HG03575 (cell line): ENCODE measurements around the gene MED23.

Source experiments
- ATAC-seq: cut with Tn5 transposase; IDR thresholded peaks from one replicate; pipeline ENCODE4 v1.9.1; 2021; ENCODE audit not compliant: unreplicated experiment, insufficient number of reproducible peaks, low FRiP score; ENCODE audit errors: extremely low read depth

Gene MED23, protein sequence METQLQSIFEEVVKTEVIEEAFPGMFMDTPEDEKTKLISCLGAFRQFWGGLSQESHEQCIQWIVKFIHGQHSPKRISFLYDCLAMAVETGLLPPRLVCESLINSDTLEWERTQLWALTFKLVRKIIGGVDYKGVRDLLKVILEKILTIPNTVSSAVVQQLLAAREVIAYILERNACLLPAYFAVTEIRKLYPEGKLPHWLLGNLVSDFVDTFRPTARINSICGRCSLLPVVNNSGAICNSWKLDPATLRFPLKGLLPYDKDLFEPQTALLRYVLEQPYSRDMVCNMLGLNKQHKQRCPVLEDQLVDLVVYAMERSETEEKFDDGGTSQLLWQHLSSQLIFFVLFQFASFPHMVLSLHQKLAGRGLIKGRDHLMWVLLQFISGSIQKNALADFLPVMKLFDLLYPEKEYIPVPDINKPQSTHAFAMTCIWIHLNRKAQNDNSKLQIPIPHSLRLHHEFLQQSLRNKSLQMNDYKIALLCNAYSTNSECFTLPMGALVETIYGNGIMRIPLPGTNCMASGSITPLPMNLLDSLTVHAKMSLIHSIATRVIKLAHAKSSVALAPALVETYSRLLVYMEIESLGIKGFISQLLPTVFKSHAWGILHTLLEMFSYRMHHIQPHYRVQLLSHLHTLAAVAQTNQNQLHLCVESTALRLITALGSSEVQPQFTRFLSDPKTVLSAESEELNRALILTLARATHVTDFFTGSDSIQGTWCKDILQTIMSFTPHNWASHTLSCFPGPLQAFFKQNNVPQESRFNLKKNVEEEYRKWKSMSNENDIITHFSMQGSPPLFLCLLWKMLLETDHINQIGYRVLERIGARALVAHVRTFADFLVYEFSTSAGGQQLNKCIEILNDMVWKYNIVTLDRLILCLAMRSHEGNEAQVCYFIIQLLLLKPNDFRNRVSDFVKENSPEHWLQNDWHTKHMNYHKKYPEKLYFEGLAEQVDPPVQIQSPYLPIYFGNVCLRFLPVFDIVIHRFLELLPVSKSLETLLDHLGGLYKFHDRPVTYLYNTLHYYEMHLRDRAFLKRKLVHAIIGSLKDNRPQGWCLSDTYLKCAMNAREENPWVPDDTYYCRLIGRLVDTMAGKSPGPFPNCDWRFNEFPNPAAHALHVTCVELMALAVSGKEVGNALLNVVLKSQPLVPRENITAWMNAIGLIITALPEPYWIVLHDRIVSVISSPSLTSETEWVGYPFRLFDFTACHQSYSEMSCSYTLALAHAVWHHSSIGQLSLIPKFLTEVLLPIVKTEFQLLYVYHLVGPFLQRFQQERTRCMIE (N-terminal part only)

DNA sequence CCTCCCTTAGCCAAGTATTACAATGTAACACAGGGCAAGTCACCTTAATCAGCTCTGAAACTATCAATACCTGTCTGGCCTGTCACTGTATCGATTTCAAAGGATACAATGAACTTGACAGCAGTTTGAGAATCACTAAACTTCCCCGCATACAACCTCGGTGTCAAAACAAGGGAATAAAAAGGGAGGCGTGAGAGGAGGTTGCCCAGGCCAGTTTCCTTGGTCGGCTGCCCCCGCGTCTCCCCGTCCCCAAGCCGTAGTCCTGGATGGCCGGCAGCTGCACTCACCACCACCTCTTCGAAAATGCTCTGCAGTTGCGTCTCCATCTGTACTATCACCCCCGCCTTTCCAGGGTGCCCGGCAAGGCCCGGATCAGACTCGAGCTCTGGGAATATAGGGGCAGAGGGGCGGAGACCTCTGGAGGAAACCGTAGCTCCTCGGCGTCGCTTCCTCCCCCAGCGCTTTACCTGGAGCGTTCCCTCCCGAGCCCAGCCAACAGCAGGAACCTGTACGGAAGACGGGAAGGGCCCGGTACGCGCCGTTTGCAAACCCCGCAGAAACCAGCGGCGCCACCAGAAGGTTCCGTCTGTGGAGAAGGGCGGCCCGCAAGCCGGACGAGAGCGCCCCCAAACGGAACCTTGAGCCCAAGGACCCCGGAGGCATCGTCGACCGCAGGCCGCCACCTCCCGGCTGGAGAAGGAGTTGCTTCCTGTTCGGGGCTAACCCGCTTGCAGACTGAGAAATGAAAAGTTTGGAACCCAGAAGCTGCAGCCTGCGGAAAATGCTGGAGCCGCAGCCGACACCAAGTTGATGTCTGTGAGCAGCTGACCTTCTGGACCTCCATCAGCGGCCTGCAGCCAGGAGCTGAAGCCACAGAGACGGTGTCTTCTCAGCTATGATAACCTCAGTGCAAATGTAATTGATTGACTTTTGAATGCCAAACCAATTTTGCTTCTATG is at the start of gene MED23:
Gene MED23, minus strand, starts transcription at position 519 of the 959 bp plus-strand sequence. Its CDS starts 193 bp downstream, at position 326.
- ATAC-seq: peak; percentile 87

DNA sequence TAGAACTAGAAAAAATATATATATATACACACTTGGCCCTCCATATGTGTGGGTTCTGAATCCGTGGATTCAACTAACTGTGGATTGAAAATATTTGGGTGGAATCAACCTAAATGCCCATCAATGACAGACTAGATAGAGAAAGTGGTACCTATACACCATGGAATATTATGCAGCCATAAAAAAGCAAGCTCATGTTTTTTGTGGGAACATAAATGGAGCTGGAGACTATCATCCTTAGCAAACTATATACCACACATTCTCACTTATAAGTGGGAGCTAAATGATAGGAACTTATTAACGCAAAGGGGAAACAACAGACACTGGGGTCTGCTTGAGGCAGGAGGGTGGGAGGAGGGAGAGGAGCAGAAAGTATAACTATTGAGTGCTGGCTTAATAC is 45.1 kb upstream of the MED23 start:
- ATAC-seq: no peak

DNA sequence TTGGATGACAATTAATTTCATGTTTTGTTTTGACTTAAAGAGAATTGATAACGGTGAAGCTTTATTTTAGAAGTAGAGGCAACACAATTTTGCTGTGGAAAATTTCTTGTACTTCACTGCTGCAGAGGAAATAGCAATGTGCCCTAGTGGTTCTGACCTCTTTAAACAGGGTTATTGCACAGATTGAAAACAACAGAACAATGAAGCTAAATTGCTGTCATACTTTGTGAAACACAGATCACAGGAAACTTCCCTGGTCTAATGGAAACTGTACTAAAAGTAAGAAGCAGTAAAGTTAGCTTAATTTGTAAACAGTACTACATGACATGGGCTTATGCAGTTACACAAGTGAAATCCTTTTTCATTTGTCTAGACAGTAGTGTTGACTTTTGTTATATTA is 41.8 kb upstream of the MED23 start:
- no peak for ATAC-seq

DNA sequence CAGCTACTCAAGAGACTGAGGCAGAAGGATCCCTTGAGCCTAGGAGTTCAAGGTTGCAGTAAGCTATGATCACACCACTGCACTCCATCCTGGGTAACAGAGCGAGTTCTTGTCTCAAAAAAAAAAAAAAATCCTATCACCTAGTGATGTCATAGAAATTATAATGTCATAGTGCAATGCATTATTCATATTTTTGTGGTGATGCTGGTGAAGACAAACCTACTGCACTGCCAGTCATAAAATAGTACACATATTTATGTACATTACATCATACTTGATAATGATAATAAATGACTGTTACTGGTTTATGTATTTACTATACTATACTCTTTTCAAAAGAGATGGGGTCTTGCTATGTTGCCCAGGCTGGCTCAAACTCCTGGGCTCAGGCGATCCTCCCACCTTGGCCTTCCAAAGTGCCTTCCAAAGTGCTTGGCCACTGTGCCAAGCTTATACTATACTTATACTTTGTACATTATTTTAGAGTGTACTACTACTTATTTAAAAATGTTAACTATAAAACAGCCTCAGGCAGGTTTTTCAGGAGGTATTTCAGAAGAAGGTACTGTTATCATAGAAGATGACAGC is 35.6 kb upstream of the MED23 start:
- ATAC-seq: no peak

DNA sequence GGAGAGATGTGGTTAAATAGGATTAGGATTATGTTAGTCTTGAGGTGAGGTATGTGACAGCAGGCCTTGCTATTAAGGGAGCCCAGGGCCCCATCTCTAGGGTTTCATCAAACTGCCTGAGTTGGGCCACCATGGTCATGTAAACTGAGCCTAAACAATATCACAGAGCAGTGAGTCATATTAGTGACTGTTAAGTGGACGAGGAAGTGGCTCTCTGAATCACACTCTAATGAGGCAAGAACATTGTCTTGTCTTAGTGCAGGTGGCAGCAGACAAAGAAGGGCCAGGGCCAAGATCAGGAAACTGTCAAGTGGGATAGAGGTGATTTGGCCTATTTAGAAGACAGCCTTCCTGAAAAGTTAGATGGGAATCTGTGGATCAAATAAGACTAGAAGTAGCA is 32.2 kb upstream of the MED23 start:
- no peak for ATAC-seq

DNA sequence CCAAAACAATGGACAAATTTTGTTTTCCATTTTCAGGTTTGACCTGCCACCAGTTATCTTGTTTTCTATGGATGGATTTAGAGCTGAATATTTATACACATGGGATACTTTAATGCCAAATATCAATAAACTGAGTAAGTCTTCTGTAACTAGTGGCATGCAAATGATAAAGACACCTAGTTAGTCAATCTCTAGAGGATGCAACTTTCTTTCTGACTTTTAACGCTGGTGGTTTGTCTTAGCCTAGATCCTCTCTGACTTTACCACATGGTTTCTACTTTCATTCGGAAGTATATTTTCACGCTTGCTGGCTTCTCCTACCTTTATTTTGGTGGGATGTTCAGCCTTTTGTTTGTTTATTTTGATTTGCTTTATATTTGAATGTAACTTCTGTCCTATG is 30.2 kb upstream of the MED23 start:
- no peak for ATAC-seq

DNA sequence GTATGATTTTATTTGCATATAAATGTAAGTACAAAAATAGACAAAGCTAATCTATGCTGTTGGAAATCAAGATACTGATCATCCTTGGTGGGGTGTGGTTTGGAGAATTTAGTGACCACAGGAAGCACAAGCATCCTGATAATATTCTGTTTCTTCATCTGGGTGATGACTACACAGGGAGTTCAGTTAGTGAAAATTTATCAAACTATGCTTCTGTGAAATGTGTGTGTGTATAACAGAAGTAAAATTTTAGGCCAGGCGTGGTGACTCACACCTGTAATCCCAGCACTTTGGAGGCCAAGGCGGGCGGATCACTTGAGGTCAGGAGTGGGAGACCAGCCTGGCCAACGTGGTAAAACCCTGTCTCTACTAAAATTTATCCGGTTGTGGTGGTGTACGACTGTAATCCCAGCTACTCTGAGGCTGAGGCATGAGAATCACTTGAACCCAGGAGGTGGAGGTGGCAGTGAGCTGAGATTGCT is 29.6 kb upstream of the MED23 start:
- ATAC-seq: no peak

DNA sequence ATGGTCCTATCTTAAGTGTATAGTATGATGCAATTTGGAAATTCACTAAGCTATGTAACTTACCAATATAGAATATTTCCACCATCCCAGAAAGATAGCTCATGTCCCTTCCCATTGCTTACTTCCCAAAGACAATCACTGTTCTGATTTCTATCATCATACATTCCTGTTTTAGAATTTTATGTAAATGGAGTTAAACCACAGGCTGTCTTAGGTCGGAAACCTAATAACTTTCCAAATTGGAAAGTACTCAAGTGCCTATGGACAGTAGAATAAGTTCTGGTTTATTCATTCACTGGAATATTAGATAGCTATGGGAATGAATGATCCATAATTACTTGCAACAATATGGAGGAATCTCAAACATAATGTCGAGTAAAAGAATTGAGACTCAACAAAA is 29.2 kb upstream of the MED23 start:
- no peak for ATAC-seq

DNA sequence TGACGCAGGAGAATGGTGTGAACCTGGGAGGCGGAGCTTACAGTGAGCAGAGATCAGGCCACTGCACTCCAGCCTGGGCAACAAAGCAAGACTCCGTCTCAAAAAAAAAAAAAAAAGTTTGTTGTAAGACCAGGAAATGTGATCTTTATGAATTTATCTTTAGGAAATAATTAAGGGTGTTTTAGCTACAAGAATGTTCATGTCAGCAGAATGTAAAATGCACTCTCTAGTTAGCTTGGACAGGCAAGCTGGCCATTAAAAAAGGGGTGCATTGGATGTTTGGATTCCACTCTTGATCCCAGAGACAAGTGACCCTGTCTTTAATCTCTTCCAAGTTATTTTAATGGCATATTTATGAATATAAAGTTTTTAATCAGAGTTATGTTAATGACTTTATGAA is 28.6 kb upstream of the MED23 start:
- no peak for ATAC-seq

DNA sequence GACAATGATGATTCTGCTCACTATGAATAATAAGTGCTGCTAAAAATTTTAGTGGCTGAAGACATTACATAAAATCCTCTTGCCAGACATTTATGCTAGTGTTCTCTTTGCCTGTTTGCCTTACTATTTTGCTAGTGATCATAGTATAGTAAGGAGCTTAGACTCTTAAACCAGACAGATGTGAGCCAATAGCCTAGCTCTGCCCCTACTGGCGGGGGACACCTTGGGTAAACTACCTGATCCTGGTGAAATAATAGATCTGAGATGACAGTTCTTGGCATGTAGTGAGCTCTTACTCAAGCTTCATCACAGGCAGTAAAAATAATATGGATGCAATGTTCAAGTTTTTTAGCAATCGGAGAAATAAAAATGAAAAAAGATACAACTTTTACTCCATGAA is 27.9 kb upstream of the MED23 start:
- no peak for ATAC-seq

DNA sequence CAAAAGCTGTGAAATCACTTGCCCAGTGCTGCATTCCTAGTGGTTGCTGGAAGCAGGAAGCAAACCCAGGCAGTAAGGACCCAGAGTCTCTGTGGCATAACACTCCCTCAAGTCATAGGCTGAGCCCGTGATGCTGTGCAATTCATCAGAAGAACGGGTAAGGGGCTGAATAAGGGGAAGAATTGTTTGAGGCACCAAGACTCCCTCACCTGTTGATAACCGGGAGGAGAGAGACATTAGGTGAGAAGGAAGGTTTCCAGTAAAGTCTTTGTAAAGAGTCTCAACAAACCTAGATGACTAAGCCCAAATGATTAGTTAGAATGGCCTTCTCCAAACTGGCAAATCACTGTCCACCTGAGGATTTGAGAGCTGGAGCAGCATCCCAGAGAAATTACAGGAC is 27.3 kb upstream of the MED23 start:
- ATAC-seq: no peak

DNA sequence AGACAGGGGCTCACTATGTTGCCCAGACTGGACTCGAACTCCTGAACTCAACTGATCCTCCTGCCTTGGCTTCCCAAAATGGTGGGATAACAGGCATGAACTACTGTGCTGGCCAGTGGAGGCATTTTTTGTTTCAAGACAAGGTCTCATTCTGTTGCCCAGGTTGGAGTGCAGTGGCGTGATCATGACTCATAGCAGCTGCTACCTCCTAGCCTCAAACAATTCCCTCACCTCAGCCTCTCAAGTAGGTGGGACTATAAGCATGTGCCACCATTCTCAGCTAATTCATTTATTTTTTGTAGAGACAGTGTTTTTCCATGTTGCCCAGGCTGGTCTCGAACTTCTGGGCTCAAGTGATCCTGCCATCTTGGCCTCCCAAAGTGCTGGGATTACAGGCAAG is 26.3 kb upstream of the MED23 start:
- no peak for ATAC-seq

DNA sequence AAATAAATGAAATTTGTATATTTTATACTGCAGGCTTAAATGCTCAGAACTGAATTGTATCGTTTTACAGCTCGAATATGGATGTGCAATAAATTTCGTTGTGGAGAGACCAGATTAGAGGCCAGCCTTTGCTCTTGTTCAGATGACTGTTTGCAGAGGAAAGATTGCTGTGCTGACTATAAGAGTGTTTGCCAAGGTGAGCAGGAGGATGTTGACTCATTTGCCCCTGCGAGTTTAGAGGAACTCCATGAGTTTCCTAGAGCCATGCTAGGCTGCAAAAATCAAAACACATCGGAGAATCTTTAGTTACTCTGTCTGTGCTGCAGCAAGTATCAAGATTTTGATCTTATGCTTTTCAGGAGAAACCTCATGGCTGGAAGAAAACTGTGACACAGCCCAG is 24.4 kb upstream of the MED23 start:
- no peak for ATAC-seq

DNA sequence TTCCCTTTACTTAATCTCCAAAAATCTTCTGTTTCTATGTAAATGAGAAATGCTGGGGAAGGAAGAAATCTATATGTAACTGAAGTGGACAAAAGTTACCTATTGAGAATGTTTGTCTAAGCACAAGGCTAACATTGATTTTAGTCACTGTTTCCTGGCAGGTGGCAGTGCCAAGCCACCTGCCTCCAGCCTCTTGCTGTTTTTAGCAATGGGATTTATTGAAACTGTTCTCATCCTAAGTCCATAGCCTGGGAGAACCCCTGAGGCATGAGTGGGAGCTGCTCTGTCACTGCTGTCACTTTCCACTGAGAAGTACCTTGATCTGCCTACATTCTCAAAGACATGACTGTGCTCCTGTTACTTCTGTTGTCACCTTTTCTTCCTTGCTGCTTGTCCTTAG is 23.7 kb upstream of the MED23 start:
- no peak for ATAC-seq

DNA sequence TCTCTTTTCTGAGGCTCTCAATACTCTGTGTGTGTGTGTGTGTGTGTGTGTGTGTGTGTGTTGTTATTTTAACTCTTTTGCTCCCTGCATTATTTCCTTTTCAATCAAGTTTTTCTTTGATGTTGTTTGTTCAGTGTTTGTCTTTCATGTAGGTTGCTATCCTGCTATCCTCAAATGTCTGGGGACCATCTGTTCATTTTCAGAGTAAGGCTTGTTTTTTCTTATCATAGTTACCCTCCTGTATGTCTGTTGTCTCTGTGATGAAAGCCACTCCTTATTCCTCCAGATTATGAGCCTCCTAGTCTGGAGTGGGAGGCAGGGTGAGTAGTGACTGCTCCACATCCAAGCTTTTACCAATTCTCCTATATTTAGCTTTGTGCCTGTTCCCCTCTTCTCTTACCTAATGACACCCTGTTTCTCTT is 18.2 kb upstream of the MED23 start:
- ATAC-seq: no peak

DNA sequence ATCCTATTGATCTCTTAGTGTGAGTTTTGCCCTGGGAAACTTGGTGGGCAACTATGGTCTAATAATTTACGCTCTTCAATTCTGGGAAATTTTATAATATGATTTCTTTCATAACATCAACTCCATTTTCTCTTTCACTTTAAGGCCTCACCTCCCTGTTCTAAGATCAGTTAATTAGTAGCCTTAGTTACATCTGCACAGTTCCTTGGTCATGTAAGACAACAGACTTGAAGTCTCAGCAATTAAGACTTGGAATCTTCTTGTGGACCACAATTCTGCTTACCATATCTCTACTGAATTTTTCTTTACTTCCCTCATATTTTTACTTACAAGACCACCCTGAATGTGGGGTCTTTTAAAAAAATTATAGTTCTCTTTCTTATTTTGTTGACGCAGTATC is 17.8 kb upstream of the MED23 start:
- ATAC-seq: no peak

DNA sequence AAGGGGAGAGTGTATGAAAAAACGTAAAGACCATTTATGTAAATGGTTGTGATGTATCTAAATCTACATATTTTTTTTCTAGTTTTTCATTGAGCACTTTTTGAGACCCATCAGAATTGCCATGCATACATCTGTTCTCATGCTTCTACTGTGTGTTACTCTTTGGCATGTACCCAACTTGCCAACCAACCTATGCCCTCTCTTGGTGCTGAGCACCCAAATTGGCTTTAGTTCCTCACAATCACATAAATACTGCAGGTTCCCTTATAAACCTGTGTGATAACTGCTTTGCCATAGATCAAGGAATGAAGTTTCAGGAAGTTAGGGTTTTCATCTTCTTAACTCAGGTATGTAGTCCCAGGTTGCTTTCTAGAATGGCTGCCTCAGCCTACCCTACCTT is 16.9 kb upstream of the MED23 start:
- ATAC-seq: no peak

DNA sequence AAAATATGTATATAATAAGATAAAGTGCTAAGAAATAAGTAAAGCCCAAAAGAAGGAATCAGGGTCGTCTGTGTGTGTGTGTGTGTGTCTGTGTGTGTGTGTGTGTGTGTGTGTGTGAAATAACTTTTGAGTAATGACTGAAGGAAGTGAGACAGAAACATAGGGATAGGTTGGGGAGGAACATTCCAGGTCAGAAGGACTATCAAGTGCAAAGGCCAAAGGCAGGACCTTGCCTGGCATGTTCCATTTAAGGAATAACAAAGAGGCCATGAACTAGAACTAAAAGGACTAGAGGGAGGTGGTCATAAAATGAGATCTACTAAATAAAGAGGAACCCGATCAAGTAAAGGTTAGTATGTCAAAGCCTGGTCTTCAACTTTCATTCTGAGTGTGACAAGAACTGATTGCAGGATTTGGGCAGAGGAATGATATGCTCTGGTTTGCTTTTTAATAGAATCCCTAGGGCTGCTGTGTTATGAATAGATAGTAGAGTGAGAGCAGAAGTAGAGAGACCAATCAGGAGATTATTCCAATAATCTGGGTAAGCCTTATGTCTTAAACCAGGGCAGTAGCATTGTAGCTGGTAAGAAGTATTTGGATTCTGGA is 15.9 kb upstream of the MED23 start:
- no peak for ATAC-seq
